GM12873 (cell line): ENCODE data around the gene MTCL1.

ENCODE experiments used
- TF ChIP-seq, protein P1 (sequence below): IDR thresholded peaks from 2 replicates; pipeline ENCODE4 v1.5.1; 2012; ENCODE audit warnings: low read depth, mild to moderate bottlenecking, moderate library complexity, low read length, control low read depth; ENCODE audit not compliant: insufficient read depth; ENCODE audit errors: missing control alignments

Gene MTCL1

DNA sequence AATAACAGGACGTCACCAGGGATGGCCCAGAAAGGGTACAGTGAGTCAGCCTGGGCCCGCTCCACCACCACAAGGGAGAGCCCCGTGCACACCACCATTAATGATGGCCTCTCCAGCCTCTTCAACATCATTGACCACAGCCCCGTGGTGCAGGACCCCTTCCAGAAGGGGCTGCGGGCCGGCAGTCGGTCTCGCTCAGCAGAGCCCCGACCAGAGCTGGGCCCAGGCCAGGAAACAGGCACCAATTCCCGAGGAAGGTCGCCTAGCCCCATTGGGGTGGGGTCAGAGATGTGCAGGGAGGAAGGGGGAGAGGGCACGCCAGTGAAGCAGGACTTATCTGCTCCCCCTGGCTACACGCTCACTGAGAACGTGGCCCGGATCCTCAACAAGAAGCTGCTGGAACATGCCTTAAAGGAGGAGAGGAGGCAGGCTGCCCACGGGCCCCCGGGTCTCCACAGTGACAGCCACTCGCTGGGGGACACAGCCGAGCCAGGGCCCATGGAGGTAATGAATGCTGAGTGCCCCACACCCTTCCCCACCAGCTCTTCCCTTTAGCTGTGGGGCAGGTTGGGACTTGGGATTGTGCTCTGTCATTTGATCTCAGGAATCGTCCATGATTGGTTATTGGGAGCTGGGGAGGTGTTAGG is 120.5 kb downstream of the MTCL1 start:
- TF ChIP-seq, protein P1, sequence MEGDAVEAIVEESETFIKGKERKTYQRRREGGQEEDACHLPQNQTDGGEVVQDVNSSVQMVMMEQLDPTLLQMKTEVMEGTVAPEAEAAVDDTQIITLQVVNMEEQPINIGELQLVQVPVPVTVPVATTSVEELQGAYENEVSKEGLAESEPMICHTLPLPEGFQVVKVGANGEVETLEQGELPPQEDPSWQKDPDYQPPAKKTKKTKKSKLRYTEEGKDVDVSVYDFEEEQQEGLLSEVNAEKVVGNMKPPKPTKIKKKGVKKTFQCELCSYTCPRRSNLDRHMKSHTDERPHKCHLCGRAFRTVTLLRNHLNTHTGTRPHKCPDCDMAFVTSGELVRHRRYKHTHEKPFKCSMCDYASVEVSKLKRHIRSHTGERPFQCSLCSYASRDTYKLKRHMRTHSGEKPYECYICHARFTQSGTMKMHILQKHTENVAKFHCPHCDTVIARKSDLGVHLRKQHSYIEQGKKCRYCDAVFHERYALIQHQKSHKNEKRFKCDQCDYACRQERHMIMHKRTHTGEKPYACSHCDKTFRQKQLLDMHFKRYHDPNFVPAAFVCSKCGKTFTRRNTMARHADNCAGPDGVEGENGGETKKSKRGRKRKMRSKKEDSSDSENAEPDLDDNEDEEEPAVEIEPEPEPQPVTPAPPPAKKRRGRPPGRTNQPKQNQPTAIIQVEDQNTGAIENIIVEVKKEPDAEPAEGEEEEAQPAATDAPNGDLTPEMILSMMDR: no peak

DNA sequence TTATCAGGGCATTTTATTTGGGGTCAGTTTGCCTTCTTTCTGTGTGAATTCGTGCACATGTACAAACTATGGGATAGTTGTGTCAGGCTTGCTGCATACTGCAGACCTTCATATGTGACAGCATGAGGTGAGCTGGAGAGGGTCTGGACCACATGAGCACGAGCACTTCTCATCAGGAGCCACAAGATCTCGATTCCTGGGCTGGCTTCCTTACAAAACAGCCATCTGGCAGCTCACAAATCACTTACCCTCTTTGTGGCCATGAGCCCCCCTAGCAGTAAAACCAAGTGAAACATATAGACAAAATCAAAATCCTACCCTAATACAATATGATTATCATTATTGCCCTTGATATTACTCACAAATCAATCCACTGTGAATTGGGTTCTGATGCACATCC is 121.2 kb downstream of the MTCL1 start:
- TF ChIP-seq, protein P1: no peak

DNA sequence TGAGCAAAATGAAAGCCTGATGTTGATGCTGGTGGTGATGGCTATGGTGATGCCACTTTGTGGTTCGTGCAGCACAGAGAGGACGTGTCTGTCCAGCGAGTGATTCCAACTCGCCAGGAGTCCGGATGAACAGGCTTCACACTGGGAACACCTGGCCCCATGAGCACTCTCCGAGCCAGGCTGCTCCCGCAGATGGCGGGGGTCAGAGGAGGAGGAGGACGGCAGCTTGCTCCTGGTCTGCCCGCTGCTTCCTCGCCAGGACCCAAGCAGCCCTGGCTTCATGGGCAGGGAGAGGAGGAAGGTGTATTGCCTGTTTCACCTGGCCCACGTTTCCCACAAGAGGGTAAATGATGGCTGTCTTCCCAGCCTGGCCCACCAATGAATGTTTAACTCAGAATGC is 121.6 kb downstream of the MTCL1 start:
- TF ChIP-seq, protein P1: no peak

DNA sequence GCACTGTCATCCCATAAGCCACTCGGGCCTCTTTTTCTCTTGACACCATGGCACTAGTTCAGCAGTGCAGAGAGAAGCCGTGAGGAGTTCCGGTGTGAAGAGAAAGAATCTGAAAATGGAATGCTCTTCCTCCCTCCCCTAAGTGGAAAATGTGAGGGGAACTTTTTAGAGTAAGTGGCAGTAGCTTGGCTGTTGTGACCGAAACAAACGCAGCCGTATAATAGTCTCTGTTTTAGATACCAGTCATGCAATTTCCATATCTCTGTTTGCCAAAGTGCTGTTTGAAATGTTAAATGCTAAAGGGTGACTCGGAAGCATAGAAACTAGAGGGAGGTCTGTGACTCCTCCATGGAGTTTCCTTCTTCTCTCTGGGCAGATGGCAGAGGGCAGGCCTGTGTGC is 122.9 kb downstream of the MTCL1 start:
- TF ChIP-seq, protein P1: no peak

DNA sequence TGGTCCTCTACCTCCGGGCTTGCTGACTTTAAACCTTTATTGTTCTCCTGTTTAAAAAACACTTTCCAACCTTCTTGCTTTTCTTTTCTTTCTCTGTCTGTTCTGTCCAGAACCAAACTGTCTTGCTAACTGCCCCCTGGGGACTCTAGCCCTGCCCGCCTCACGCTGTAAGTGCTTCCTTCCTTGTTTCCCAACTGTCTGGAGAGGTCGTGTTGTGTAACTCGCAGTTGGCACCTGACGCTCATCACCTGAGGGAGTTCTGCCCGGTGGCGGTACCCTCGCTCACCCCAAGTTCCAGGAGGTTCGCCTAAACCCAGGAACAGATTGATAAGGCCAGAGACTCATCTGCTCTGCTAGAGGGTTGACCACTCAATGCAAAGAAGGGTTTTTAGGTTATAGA is 123.4 kb downstream of the MTCL1 start:
- TF ChIP-seq, protein P1: no peak

DNA sequence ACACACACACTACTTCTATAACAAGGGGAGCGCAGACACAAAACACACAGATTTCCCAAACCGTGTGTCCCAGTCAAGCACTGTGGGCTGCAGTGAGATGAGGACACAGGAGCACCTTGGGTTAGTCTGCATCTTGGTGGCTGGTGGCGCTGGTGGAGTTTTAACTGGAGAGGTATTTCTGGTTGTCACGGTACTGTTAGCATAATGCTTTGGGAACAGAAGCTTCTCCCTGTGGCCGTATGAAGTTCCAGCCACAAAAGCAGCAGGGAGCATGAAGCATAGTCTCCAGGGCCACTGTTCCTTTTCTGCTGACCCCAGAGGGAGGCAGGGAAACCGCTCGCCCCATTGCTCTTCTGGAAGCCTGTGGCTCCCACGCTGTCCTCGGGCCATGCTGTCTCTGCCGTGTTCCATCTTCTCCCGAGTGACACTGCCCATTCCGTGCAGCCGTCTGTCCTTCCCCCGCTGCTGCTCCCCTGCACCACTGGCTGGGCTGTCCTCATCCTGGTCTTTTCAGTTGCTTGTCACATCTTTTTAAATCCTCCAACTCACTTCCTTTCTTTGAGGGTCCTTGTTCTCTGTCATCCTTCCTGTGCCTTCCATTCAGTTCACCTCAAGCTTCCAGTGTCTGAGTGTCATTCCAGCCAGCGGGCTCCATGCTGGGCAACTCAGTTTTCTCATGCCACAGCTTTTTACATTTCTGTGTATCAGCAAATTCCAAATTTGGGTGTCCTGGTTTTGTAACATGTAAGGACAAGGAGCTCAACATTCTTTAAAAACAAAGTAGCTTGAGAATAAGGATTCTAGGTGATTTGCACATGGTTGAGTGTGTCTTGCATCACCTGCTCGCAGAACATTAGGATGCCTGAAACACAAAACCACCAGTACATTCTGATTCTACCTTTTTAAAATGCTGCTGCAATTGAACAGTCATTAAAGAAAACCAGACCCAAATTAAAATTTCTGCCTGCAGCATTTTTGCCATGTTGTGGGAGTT is 125.0 kb downstream of the MTCL1 start:
- TF ChIP-seq, protein P1: no peak

DNA sequence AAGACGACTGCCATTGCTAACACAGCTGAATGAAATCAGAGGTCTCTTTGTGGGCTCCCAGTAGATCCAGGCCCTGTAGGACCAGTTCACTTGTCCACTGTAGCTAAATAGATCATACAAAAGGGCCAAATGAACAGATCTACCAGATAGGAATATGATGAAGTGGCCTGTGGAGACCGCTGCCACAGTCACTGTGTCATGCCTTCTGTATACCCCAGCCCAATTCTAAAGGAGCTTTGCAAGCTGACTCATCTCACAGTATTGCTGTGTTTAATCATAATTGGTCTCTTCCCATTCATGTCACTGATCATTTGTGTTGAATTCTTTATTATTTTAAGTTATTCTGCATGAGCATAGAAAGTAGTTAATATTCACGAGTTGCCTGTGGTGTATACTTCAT is 125.8 kb downstream of the MTCL1 start:
- TF ChIP-seq, protein P1: no peak
